PC-3 (cell line): Measurements from ENCODE around the gene YPEL1. TPM values are rescaled to one million over a fixed set of nuclear protein-coding genes. Genes with fewer than 3 reads are reported as not detected.
A peak's percentile ranks its signal among the peaks of the same experiment; 100 is the strongest.

Source experiments
- ATAC-seq: fragments of 200-7000 bp; cut with Tn5 transposase; 2 replicates; pipeline ENCODE4 v1.9.1; 2020; ENCODE audit warnings: mild to moderate bottlenecking, moderate library complexity
- Bru-seq: library from RNA; stranded (reverse); fragments of 400-500 nt; gene quantifications from one replicate; lab custom pipeline; 2021; lab: Mats Ljungman, UMichigan
- BruChase-seq, 2 experiments: library from RNA; stranded (reverse); fragments of 400-500 nt; gene quantifications; one replicate each; lab custom pipeline; 2021; lab: Mats Ljungman, UMichigan
- BruUV-seq: library from RNA; stranded (reverse); fragments of 400-500 nt; replicated peaks from 2 replicates; lab custom pipeline; 2021; lab: Mats Ljungman, UMichigan
- CTCF ChIA-PET: fragments of 300-600 bp; sonication (Branson Sonifier 250); formaldehyde crosslinking; loops from one replicate; lab custom pipeline; 2022; ENCODE audit warnings: antibody characterized with exemption; lab: Charles Lee
- POLR2A ChIA-PET: fragments of 300-600 bp; sonication (Branson Sonifier 250); formaldehyde crosslinking; loops from one replicate; lab custom pipeline; 2022; ENCODE audit warnings: antibody characterized with exemption; ENCODE audit not compliant: unreplicated experiment; lab: Charles Lee
- DNase-seq: peaks from one replicate; pipeline ENCODE4 v3.0.0-alpha.2; 2015
- H2AFZ ChIP-seq: fragments of 300-600 bp; sonication (generic); 2 replicates; pipeline ENCODE4 v1.6.0; 2016; ENCODE audit warnings: antibody characterized with exemption, low read length
- H3F3A ChIP-seq: fragments of 300-600 bp; sonication (generic); one replicate; pipeline ENCODE4 v1.6.0; 2017; ENCODE audit warnings: antibody characterized with exemption, low read length, control low read depth, mild to moderate bottlenecking; ENCODE audit not compliant: unreplicated experiment
- H3K27ac ChIP-seq: fragments of 300-600 bp; sonication (generic); 2 replicates; pipeline ENCODE4 v1.5.1; 2016; ENCODE audit warnings: mild to moderate bottlenecking, low read length
- H3K27me3 ChIP-seq: fragments of 300-600 bp; sonication (generic); 2 replicates; pipeline ENCODE4 v1.6.1; 2016; ENCODE audit warnings: low read length, mixed read lengths
- H3K36me3 ChIP-seq: fragments of 300-600 bp; sonication (generic); 2 replicates; pipeline ENCODE4 v1.6.1; 2016; ENCODE audit warnings: low read depth, mixed run types, low read length, mixed read lengths
- H3K4me1 ChIP-seq: fragments of 300-600 bp; sonication (generic); 2 replicates; pipeline ENCODE4 v1.5.1; 2016; ENCODE audit warnings: low read length; ENCODE audit not compliant: insufficient read depth
- H3K4me2 ChIP-seq: fragments of 300-600 bp; sonication (generic); 2 replicates; pipeline ENCODE4 v1.6.0; 2016; ENCODE audit warnings: low read length
- H3K4me3 ChIP-seq: fragments of 300-600 bp; sonication (generic); 2 replicates; pipeline ENCODE4 v1.5.1; 2016; ENCODE audit warnings: mild to moderate bottlenecking, low read length, mixed read lengths
- H3K79me2 ChIP-seq: fragments of 300-600 bp; sonication (generic); 2 replicates; pipeline ENCODE4 v1.6.1; 2017; ENCODE audit warnings: low read length, mixed read lengths
- H3K9ac ChIP-seq: fragments of 300-600 bp; sonication (generic); 2 replicates; pipeline ENCODE4 v1.6.0; 2016; ENCODE audit warnings: mild to moderate bottlenecking, low read length
- H3K9me2 ChIP-seq: fragments of 300-600 bp; sonication (generic); replicated peaks from 2 replicates; pipeline ENCODE4 v1.6.1; 2016; ENCODE audit warnings: mixed run types, low read length, mixed read lengths
- H3K9me3 ChIP-seq: fragments of 300-600 bp; sonication (generic); 2 replicates; pipeline ENCODE4 v1.6.1; 2016; ENCODE audit warnings: low read length, mixed read lengths
- H4K20me1 ChIP-seq: fragments of 300-600 bp; sonication (generic); 2 replicates; pipeline ENCODE4 v1.6.1; 2016; ENCODE audit warnings: low read length, mixed read lengths
- EZH2 ChIP-seq: fragments of 300-600 bp; sonication (generic); IDR thresholded peaks from one replicate; pipeline ENCODE4 v1.6.1; 2017; ENCODE audit warnings: antibody characterized with exemption, mild to moderate bottlenecking, low read length; ENCODE audit not compliant: unreplicated experiment
- EZH2phosphoT487 ChIP-seq: fragments of 300-600 bp; sonication (generic); IDR thresholded peaks from 2 replicates; pipeline ENCODE4 v1.6.1; 2018; ENCODE audit warnings: mild to moderate bottlenecking, antibody characterized with exemption, low read length, borderline replicate concordance
- intact Hi-C: fragments of 100-400 bp; cut with micrococcal nuclease; formaldehyde crosslinking; loops from 2 replicates; pipeline ENCODE4 v1.9.0; 2023
- long read RNA-seq: library from polyadenylated mRNA; unstranded; transcript quantifications from one replicate; pipeline ENCODE4 v2.0.0, GENCODE V29; 2021; ENCODE audit not compliant: unreplicated experiment
- total RNA-seq: library from RNA; depleted of rRNA; stranded (reverse); fragments of >200 nt; gene quantifications from 2 replicates; pipeline ENCODE4 v1.2.3, GENCODE V29; 2014; rRNA removed
- TF ChIP-seq, protein P1 (sequence below): fragments of 300-600 bp; sonication (generic); conservative IDR thresholded peaks from 2 replicates; pipeline ENCODE4 v1.5.1; 2017; ENCODE audit warnings: antibody characterized with exemption, low read depth, mild to moderate bottlenecking, low read length

The YPEL1 gene, protein sequence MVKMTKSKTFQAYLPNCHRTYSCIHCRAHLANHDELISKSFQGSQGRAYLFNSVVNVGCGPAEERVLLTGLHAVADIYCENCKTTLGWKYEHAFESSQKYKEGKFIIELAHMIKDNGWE
- 0.23 and 3.2 TPM in 2 replicates for total RNA-seq
- Bru-seq, nascent RNA, result percentile 42 among the genes with signal in this experiment
- percentile 47 among the genes with signal in this experiment for BruChase-seq, experiment 1, labeled RNA remaining after a 6-hour chase
- percentile 53 among the genes with signal in this experiment for BruChase-seq, experiment 2, labeled RNA remaining after a 2-hour chase
- long read RNA-seq, full-length matches to known transcripts, result 5 of 14 reads
- long read RNA-seq, partial matches to known transcripts, result 0 of 14 reads
- long read RNA-seq, other reads (novel, unspliced or antisense), result 9 of 14 reads

GRCh38 chr22:21735200-21736083, at the start of gene YPEL1:
TSS of gene YPEL1 (minus strand) at chr22:21735794. CDS start at chr22:21710744, 25,050 bp downstream.
- Histone ChIP-seq H2AFZ (peak within 1 kb of the TSS; percentile 98), H3K9me3 (no peaks in the 10 kb centered on the region), H3K27me3 (no peaks in the 10 kb centered on the region), H3K4me2 (peak within 1 kb of the TSS; percentile 96), H3K79me2 (no peaks in the 10 kb centered on the region), H3K9ac (no peak within 1 kb of the TSS), H3K4me3 (peak within 1 kb of the TSS; percentile 79), H3K9me2 (no peaks in the 10 kb centered on the region), H3K27ac (no peak within 1 kb of the TSS), H4K20me1 (no peaks in the 10 kb centered on the region), H3F3A (no peaks in the 10 kb centered on the region), H3K4me1 (no peaks in the 10 kb centered on the region), H3K36me3 (no peaks in the 10 kb centered on the region)
- ATAC-seq, result peak; percentile 91
- TF ChIP-seq, protein P1, sequence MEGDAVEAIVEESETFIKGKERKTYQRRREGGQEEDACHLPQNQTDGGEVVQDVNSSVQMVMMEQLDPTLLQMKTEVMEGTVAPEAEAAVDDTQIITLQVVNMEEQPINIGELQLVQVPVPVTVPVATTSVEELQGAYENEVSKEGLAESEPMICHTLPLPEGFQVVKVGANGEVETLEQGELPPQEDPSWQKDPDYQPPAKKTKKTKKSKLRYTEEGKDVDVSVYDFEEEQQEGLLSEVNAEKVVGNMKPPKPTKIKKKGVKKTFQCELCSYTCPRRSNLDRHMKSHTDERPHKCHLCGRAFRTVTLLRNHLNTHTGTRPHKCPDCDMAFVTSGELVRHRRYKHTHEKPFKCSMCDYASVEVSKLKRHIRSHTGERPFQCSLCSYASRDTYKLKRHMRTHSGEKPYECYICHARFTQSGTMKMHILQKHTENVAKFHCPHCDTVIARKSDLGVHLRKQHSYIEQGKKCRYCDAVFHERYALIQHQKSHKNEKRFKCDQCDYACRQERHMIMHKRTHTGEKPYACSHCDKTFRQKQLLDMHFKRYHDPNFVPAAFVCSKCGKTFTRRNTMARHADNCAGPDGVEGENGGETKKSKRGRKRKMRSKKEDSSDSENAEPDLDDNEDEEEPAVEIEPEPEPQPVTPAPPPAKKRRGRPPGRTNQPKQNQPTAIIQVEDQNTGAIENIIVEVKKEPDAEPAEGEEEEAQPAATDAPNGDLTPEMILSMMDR, result no peak
- TF ChIP-seq EZH2phosphoT487 (no peak), EZH2 (no peak)
- BruUV-seq, result no TSS peak
- peak; percentile 85 for DNase-seq
- CTCF ChIA-PET, result no interaction called here
- intact Hi-C loops, result no loop called here
- POLR2A ChIA-PET, result interaction anchor here (0.6 to 0.7 kb wide), 2 partner anchors 70 to 123 kb away, joined by 3 to 7 read pairs; no protein-coding TSS in a partner anchor

- no peaks in the 10 kb centered on the region for H3K79me2 ChIP-seq
- H3K36me3 ChIP-seq, result peaks cover 3% of the 10 kb centered on the region
- no peak overlapping the region for H3K27ac ChIP-seq
- H3K4me1 ChIP-seq, result no peaks in the 10 kb centered on the region
- no peak overlapping the region for H3K9ac ChIP-seq
- H4K20me1 ChIP-seq, result no peaks in the 10 kb centered on the region
- no peaks in the 10 kb centered on the region for H3K9me3 ChIP-seq
- TF ChIP-seq, protein P1, result no peak
- no peak for TF ChIP-seq EZH2
- TF ChIP-seq EZH2phosphoT487, result no peak
- H2AFZ ChIP-seq, result no peak overlapping the region
- no peak overlapping the region for H3K4me3 ChIP-seq
- no peak for ATAC-seq
- no peaks in the 10 kb centered on the region for H3K27me3 ChIP-seq
- POLR2A ChIA-PET, result no interaction called here
- H3F3A ChIP-seq, result no peaks in the 10 kb centered on the region
- CTCF ChIA-PET, result no interaction called here
- no peak for DNase-seq
- H3K9me2 ChIP-seq, result no peaks in the 10 kb centered on the region
- no peak overlapping the region for H3K4me2 ChIP-seq
- BruUV-seq, result no TSS peak
- intact Hi-C loops, result no loop called here
Measured at GRCh38 chr22:21780259-21780658, 44.7 kb upstream of the YPEL1 start.
